H4 (cell line): ENCODE data around the gene UQCRQ. TPM values are rescaled to one million over a fixed set of nuclear protein-coding genes. Genes with fewer than 3 reads are reported as not detected.
A peak's percentile ranks its signal among the peaks of the same experiment; 100 is the strongest.

Source experiments
- DNase-seq: peaks from one replicate; pipeline ENCODE4 v3.0.0-alpha.2; 2015; ENCODE audit warnings: low spot score
- total RNA-seq: library from RNA; depleted of rRNA; stranded (reverse); fragments of >200 nt; shearing (Covaris generic); gene quantifications from 2 replicates; pipeline ENCODE4 v1.2.3, GENCODE V29; 2014; rRNA removed

UQCRQ gene
- 534 and 752 TPM in 2 replicates for total RNA-seq

GRCh38 chr5:132866342-132867045 lies at the start of gene UQCRQ, which contains the start of gene GDF9:
Gene UQCRQ, plus strand, starts transcription at chr5:132866642. Its CDS starts 240 bp downstream, at chr5:132866882.
Gene GDF9, minus strand, starts transcription at chr5:132866469. Its CDS starts 1,936 bp downstream, at chr5:132864533.
- peak; percentile 100 for DNase-seq

GRCh38 chr5:132817011-132817410 lies 49.4 kb upstream of the UQCRQ start:
- DNase-seq: no peak

GRCh38 chr5:132819468-132819867 lies 47.0 kb upstream of the UQCRQ start:
- no peak for DNase-seq

GRCh38 chr5:132820162-132820754 lies 46.2 kb upstream of the UQCRQ start:
- peak; percentile 82 for DNase-seq

- DNase-seq: no peak
Measured at GRCh38 chr5:132821350-132821749, 45.1 kb upstream of the UQCRQ start.

- no peak for DNase-seq
Measured at GRCh38 chr5:132821791-132822190, 44.7 kb upstream of the UQCRQ start.

GRCh38 chr5:132822650-132823480 lies 43.6 kb upstream of the UQCRQ start:
- DNase-seq: no peak

GRCh38 chr5:132823481-132824050 lies 42.9 kb upstream of the UQCRQ start:
- DNase-seq: no peak

GRCh38 chr5:132824426-132824825 lies 42.0 kb upstream of the UQCRQ start:
- DNase-seq: no peak

GRCh38 chr5:132825033-132825833 lies 41.2 kb upstream of the UQCRQ start:
- DNase-seq: no peak

GRCh38 chr5:132825834-132826391 lies 40.5 kb upstream of the UQCRQ start:
- DNase-seq: no peak

- DNase-seq: no peak
Measured at GRCh38 chr5:132826424-132827082, 39.9 kb upstream of the UQCRQ start.

GRCh38 chr5:132827943-132828673 lies 38.3 kb upstream of the UQCRQ start:
- DNase-seq: no peak

- DNase-seq: no peak
Measured at GRCh38 chr5:132828846-132829494, 37.5 kb upstream of the UQCRQ start.

GRCh38 chr5:132829742-132830435 lies 36.6 kb upstream of the UQCRQ start:
- DNase-seq: peak; percentile 49

- no peak for DNase-seq
Measured at GRCh38 chr5:132830436-132831094, 35.9 kb upstream of the UQCRQ start, which contains the start of gene SHROOM1. Gene SHROOM1, minus strand, starts transcription at chr5:132830647. Its CDS starts 4,507 bp downstream, at chr5:132826140.

- DNase-seq: no peak
Measured at GRCh38 chr5:132831095-132831860, 35.2 kb upstream of the UQCRQ start.
